COLO668 (cell line): ENCODE measurements around the gene VWF.
"Not testable (repeated sequence)": the region's sequence is repeated elsewhere in the genome, so short reads cannot be mapped to it uniquely, and the experiment has no call there.

ENCODE experiments used
- DNase-seq: peaks from one replicate; lab custom pipeline; 2025; ENCODE audit not compliant: unreplicated experiment; lab: John Stamatoyannopoulos, UW

VWF gene

DNA sequence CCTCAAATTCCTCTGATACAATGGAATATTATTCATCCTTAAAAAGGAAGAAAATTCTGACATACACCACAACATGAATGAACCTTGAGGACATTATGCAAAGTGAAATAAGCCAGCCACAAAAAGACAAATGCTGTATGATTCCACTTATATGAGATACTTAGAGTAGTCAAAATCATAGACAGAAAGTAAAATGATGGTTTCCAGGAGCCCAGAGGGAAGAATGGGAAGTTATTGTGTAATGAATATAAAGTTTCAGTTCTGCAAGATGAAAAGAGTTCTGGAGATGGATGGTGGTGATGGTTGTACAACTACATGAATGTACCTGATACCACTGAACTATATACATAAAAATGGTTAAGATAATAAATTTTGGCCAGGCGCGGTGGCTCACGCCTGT lies 18.3 kb downstream of the VWF start:
- no peak for DNase-seq

GRCh38 chr12:6104842-6105241 lies 19.6 kb downstream of the VWF start:
- no peak for DNase-seq

GRCh38 chr12:6104027-6104426 lies 20.4 kb downstream of the VWF start:
- no peak for DNase-seq

GRCh38 chr12:6102021-6102420 lies 22.4 kb downstream of the VWF start:
- not testable (repeated sequence) for DNase-seq

GRCh38 chr12:6099316-6099715 lies 25.2 kb downstream of the VWF start:
- no peak for DNase-seq

DNA sequence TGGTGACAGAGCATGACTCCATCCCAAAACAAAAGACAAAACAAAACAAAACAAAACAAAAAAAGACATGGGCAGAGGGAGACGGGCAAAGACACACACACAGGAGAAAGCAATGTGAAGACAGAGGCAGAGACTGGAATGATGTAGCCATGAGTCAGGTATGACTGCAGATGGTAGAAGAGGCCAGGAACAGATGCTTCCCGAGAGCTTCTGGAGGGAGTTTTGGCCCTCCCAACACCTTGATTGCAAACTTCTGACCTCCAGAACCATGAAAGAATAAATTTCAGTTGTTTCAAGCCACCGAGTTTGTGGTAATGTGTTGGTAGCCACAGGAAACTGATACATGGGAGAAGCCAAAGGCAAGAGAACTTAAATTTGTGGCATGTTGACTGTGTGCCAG lies 27.1 kb downstream of the VWF start:
- DNase-seq = no peak

DNA sequence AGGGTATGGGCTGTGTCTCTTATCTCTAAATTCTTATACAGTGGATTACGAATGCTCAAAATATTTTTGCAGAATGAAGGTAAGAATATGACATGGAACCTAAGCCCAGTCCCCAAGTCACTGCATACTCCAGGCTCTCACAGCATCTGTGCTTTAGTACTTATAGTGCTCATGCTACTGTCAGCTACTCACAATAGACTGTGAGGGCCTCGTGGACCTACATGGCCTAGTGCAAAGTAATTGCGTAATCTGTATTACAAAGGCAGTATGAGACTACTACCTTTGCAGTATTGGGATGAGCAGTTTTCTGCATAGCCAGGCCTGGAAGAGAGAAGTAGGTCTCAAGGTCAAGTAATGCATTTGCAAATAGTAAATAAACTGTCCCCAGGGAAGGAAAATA lies 27.9 kb downstream of the VWF start:
- no peak for DNase-seq

GRCh38 chr12:6095269-6095668 lies 29.2 kb downstream of the VWF start:
- no peak for DNase-seq

- DNase-seq = no peak
Observed at GRCh38 chr12:6093764-6094163, 30.7 kb downstream of the VWF start.

GRCh38 chr12:6092784-6093722 lies 31.4 kb downstream of the VWF start:
- DNase-seq = no peak

DNA sequence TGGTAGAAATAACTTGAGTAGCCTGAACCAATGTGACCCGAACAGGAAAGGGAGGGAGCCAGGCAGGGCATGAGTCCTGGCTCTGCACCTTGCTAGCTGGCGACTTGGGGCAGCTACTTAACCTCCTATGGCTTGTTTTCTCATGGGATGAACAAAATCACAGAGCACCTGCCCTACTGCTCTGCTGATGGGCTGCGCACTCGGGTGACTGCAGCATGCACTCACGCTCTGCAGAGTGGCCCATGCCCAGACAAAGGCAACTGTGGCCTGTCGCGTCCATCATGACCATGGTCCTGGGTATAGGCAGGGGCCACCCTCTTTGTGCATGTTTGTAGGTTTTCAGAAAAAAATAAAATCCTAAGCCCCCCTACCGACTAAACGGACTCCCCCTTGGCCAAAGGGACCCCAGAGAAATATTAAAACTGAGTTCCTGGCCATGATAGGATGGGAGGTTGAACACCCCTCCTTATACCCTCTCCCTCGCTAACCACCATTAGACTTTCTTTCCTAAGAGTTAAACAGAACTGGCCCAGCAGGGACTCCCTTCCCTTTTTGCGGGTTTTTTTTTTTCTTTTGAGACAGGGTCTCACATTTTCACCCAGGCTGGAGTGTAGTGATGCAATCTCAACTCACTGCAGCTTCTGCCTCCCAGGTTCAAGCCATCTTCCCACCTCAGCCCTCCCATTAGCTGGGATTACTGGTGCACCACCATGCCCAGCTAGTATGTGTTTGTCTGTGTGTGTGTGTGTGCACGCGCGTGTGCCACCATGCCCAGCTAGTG lies 32.5 kb downstream of the VWF start:
- DNase-seq = no peak

GRCh38 chr12:6090803-6091202 lies 33.7 kb downstream of the VWF start:
- no peak for DNase-seq

- peak; percentile 45 for DNase-seq
Observed at GRCh38 chr12:6088921-6089747, 35.3 kb downstream of the VWF start.

DNA sequence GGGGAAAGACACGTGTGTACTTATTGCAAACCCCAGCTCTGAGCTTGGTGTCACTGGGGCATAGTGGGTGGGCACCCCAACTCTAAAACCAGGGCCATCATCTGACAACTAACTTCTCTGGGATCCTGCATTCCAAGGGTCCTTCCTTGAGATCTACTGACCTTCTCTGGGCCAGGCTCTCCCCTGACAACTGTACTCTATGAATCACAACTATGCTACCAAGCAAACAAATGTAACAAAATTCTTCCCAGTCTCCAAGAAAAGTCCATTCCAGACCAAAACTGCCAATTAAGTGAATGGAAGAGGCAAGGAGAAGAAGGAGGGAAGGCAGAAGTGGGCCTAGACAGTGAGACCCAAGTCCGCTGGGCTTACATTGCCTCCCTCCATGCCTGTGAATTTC lies 38.2 kb downstream of the VWF start:
- DNase-seq = no peak

DNA sequence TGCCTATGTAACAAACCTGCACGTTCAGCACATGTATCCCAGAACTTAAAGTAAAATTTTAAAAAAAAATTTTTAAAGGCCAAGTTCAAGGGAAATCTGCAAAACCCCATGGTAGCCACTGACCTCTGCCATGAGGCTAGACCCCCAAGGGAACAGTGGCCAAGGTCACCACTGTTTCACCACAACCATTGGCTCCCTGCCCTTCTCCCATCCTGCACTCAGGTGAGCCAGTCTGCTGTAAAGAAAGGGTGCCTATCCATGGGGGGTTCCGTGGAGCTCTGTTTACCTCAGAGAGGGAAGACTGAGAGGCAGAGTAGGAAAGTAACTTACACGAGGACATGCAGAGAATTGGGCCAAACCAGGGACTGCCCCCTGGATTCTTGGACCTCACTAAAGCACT lies 38.6 kb downstream of the VWF start:
- DNase-seq = no peak

GRCh38 chr12:6084969-6085450 lies 39.5 kb downstream of the VWF start:
- DNase-seq = no peak

GRCh38 chr12:6084261-6084968 lies 40.1 kb downstream of the VWF start:
- DNase-seq = no peak

- no peak for DNase-seq
Observed at GRCh38 chr12:6083601-6084000, 40.9 kb downstream of the VWF start.

GRCh38 chr12:6082613-6083012 lies 41.9 kb downstream of the VWF start:
- no peak for DNase-seq
